ENCODE results near the gene STX18.
"Not testable (repeated sequence)": the region's sequence is repeated elsewhere in the genome, so short reads cannot be mapped to it uniquely, and the experiment has no call there.

STX18 gene

GRCh38 chr4:4507923-4508322 is 33.9 kb downstream of the STX18 start:
- DNase-seq (ENCODE audit: insufficient read length, low spot score), result no peak
- peak; percentile 39 for TF ChIP-seq CTCF (IDR thresholded peaks at IDR 0.05; ENCODE audit: insufficient read depth, missing control alignments)
- no peak for FAIRE-seq

- FAIRE-seq (no peak), DNase-seq (ENCODE audit: insufficient read length, low spot score) (no peak)
- no peak for TF ChIP-seq CTCF (IDR thresholded peaks at IDR 0.05; ENCODE audit: insufficient read depth, missing control alignments)
Measured at GRCh38 chr4:4507403-4507802, 34.4 kb downstream of the STX18 start.

- no peak for TF ChIP-seq CTCF (IDR thresholded peaks at IDR 0.05; ENCODE audit: insufficient read depth, missing control alignments)
- DNase-seq (ENCODE audit: insufficient read length, low spot score) (no peak), FAIRE-seq (no peak)
Measured at GRCh38 chr4:4506961-4507360, 34.9 kb downstream of the STX18 start.

- not testable (repeated sequence) for FAIRE-seq; DNase-seq (ENCODE audit: insufficient read length, low spot score)
Measured at GRCh38 chr4:4505211-4505610, 36.6 kb downstream of the STX18 start.

GRCh38 chr4:4504783-4505182 is 37.1 kb downstream of the STX18 start:
- FAIRE-seq (no peak), DNase-seq (ENCODE audit: insufficient read length, low spot score) (no peak)
- TF ChIP-seq CTCF (IDR thresholded peaks at IDR 0.05; ENCODE audit: insufficient read depth, missing control alignments), result no peak

GRCh38 chr4:4502694-4503311 is 39.0 kb downstream of the STX18 start:
- no peak for TF ChIP-seq CTCF (IDR thresholded peaks at IDR 0.05; ENCODE audit: insufficient read depth, missing control alignments)
- DNase-seq (ENCODE audit: insufficient read length, low spot score), result no peak
- no peak for FAIRE-seq

GRCh38 chr4:4501679-4502078 is 40.2 kb downstream of the STX18 start:
- TF ChIP-seq CTCF (IDR thresholded peaks at IDR 0.05; ENCODE audit: insufficient read depth, missing control alignments), result no peak
- DNase-seq (ENCODE audit: insufficient read length, low spot score) (no peak), FAIRE-seq (no peak)

Data from D721Med (cell line).